ENCODE measurements around the gene LHB.

LHB gene

GRCh38 chr19:48988860-48989259, 28.0 kb downstream of the LHB start:
- Histone ChIP-seq H3K9ac (ENCODE audit: low read length) (no peak overlapping the region), H3K9me2 (ENCODE audit: low read depth, low read length) (no peaks in the 10 kb centered on the region), H3K27ac (ENCODE audit: low read depth, low read length, poor library complexity, severe bottlenecking) (no peak overlapping the region), H3K9me3 (ENCODE audit: low read length) (no peaks in the 10 kb centered on the region), H3K4me2 (ENCODE audit: low read length) (no peak overlapping the region), H3F3A (ENCODE audit: insufficient read depth, low read length) (no peaks in the 10 kb centered on the region), H3K36me3 (ENCODE audit: insufficient read depth, low read length) (peaks cover 34% of the 10 kb centered on the region), H3K79me2 (ENCODE audit: insufficient read depth, low read length) (peaks cover 6% of the 10 kb centered on the region; the same call in 1 of the 2 replicates), H3K27me3 (ENCODE audit: insufficient read depth, low read length) (no peaks in the 10 kb centered on the region), H2AFZ (ENCODE audit: low read length) (no peak overlapping the region), H4K20me1 (ENCODE audit: insufficient read depth, low read length) (no peaks in the 10 kb centered on the region), H3K4me1 (ENCODE audit: insufficient read depth, low read length, severe bottlenecking) (peaks cover 24% of the 10 kb centered on the region), H3K4me3 (ENCODE audit: low read depth, low read length, poor library complexity, severe bottlenecking) (no peak overlapping the region)
- TF ChIP-seq, protein P1, sequence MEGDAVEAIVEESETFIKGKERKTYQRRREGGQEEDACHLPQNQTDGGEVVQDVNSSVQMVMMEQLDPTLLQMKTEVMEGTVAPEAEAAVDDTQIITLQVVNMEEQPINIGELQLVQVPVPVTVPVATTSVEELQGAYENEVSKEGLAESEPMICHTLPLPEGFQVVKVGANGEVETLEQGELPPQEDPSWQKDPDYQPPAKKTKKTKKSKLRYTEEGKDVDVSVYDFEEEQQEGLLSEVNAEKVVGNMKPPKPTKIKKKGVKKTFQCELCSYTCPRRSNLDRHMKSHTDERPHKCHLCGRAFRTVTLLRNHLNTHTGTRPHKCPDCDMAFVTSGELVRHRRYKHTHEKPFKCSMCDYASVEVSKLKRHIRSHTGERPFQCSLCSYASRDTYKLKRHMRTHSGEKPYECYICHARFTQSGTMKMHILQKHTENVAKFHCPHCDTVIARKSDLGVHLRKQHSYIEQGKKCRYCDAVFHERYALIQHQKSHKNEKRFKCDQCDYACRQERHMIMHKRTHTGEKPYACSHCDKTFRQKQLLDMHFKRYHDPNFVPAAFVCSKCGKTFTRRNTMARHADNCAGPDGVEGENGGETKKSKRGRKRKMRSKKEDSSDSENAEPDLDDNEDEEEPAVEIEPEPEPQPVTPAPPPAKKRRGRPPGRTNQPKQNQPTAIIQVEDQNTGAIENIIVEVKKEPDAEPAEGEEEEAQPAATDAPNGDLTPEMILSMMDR (IDR thresholded peaks at IDR 0.05; ENCODE audit: low read length), result no peak
- no peak for TF ChIP-seq EZH2 (IDR thresholded peaks at IDR 0.05; ENCODE audit: borderline replicate concordance, low read length)

GRCh38 chr19:48988286-48988685, 28.6 kb downstream of the LHB start:
- TF ChIP-seq EZH2 (IDR thresholded peaks at IDR 0.05; ENCODE audit: borderline replicate concordance, low read length), result no peak
- TF ChIP-seq, protein P1 (IDR thresholded peaks at IDR 0.05; ENCODE audit: low read length), result no peak
- Histone ChIP-seq H3K79me2 (ENCODE audit: insufficient read depth, low read length) (0 out of 2 replicates have a peak, but pooled peaks cover 6% of the 10 kb centered on the region), H3K4me2 (ENCODE audit: low read length) (no peak overlapping the region), H4K20me1 (ENCODE audit: insufficient read depth, low read length) (no peaks in the 10 kb centered on the region), H3K27ac (ENCODE audit: low read depth, low read length, poor library complexity, severe bottlenecking) (peak overlapping the region; percentile 70), H3K36me3 (ENCODE audit: insufficient read depth, low read length) (peaks cover 37% of the 10 kb centered on the region), H3K4me3 (ENCODE audit: low read depth, low read length, poor library complexity, severe bottlenecking) (no peak overlapping the region), H3K4me1 (ENCODE audit: insufficient read depth, low read length, severe bottlenecking) (peaks cover 24% of the 10 kb centered on the region), H3K9me3 (ENCODE audit: low read length) (no peaks in the 10 kb centered on the region), H2AFZ (ENCODE audit: low read length) (no peak overlapping the region), H3K27me3 (ENCODE audit: insufficient read depth, low read length) (no peaks in the 10 kb centered on the region), H3F3A (ENCODE audit: insufficient read depth, low read length) (no peaks in the 10 kb centered on the region), H3K9ac (ENCODE audit: low read length) (no peak overlapping the region), H3K9me2 (ENCODE audit: low read depth, low read length) (no peaks in the 10 kb centered on the region)

- no peak overlapping the region for H2AFZ ChIP-seq (ENCODE audit: low read length)
- no peak overlapping the region for H3K4me2 ChIP-seq (ENCODE audit: low read length)
- H3K9me2 ChIP-seq (ENCODE audit: low read depth, low read length), result no peaks in the 10 kb centered on the region
- H3K4me1 ChIP-seq (ENCODE audit: insufficient read depth, low read length, severe bottlenecking), result peaks cover 24% of the 10 kb centered on the region
- H3K9me3 ChIP-seq (ENCODE audit: low read length), result no peaks in the 10 kb centered on the region
- H4K20me1 ChIP-seq (ENCODE audit: insufficient read depth, low read length), result no peaks in the 10 kb centered on the region
- H3F3A ChIP-seq (ENCODE audit: insufficient read depth, low read length), result no peaks in the 10 kb centered on the region
- peaks cover 46% of the 10 kb centered on the region for H3K36me3 ChIP-seq (ENCODE audit: insufficient read depth, low read length)
- H3K79me2 ChIP-seq (ENCODE audit: insufficient read depth, low read length), result 0 out of 2 replicates have a peak, but pooled peaks cover 4% of the 10 kb centered on the region
- H3K27ac ChIP-seq (ENCODE audit: low read depth, low read length, poor library complexity, severe bottlenecking), result peak overlapping the region; percentile 70
- no peak overlapping the region for H3K9ac ChIP-seq (ENCODE audit: low read length)
- H3K27me3 ChIP-seq (ENCODE audit: insufficient read depth, low read length), result no peaks in the 10 kb centered on the region
- no peak for TF ChIP-seq EZH2 (IDR thresholded peaks at IDR 0.05; ENCODE audit: borderline replicate concordance, low read length)
- TF ChIP-seq, protein P1 (IDR thresholded peaks at IDR 0.05; ENCODE audit: low read length), result peak; percentile 27; the same call in 1 of the 2 replicates
- H3K4me3 ChIP-seq (ENCODE audit: low read depth, low read length, poor library complexity, severe bottlenecking), result no peak overlapping the region
Measured at GRCh38 chr19:48987323-48987722, 29.6 kb downstream of the LHB start.
